Neutrophil (primary cell): ENCODE measurements around the gene SYDE1.

Experiments
- H3K27ac ChIP-seq: fragments of 200-600 bp; sonication (generic); 2 replicates; pipeline ENCODE4 v1.5.1; 2016; ENCODE audit warnings: mild to moderate bottlenecking, moderate library complexity
- H3K27me3 ChIP-seq: fragments of 200-600 bp; sonication (generic); 2 replicates; pipeline ENCODE4 v1.6.0; 2016; ENCODE audit warnings: mild to moderate bottlenecking
- H3K36me3 ChIP-seq: fragments of 200-600 bp; sonication (generic); 2 replicates; pipeline ENCODE4 v1.5.1; 2017
- H3K4me1 ChIP-seq, 2 experiments: fragments of 200-600 bp in 1 of 2; sonication (generic) in 1 of 2; 1 replicate in 1 of 2; 2 replicates in 1 of 2; pipeline versions ENCODE4 v1.5.1 to v1.6.1; 2013 to 2016; ENCODE audit warnings: low read depth in 1 of 2, low read length in 1 of 2, mild to moderate bottlenecking in 1 of 2, moderate library complexity in 1 of 2; ENCODE audit not compliant: control insufficient read depth in 1 of 2, insufficient read depth in 1 of 2
- H3K4me3 ChIP-seq, 2 experiments: fragments of 200-600 bp in 1 of 2; sonication (generic) in 1 of 2; 1 replicate in 1 of 2; 2 replicates in 1 of 2; pipeline ENCODE4 v1.5.1; 2013 to 2016; ENCODE audit warnings: low read depth in 1 of 2, low read length in 1 of 2, mild to moderate bottlenecking in 1 of 2, moderate library complexity in 1 of 2
- H3K9me3 ChIP-seq: fragments of 200-600 bp; sonication (generic); 2 replicates; pipeline ENCODE4 v1.5.1; 2016
- CTCF ChIP-seq: fragments of 200-600 bp; sonication (generic); IDR thresholded peaks from 2 replicates; pipeline ENCODE4 v1.5.1; 2016; ENCODE audit warnings: antibody characterized with exemption

The SYDE1 gene

GRCh38 chr19:15115762-15116615 lies 8.8 kb downstream of the SYDE1 start:
- Histone ChIP-seq H3K4me1 (no peaks in the 10 kb centered on the region), H3K4me3 (no peak overlapping the region), H3K27ac (no peak overlapping the region), H3K27me3 (no peaks in the 10 kb centered on the region), H3K9me3 (no peaks in the 10 kb centered on the region), H3K36me3 (peaks cover 52% of the 10 kb centered on the region)
- no peak for TF ChIP-seq CTCF

- Histone ChIP-seq H3K36me3 (peaks cover 55% of the 10 kb centered on the region), H3K27me3 (no peaks in the 10 kb centered on the region)
- no peak for TF ChIP-seq CTCF
These were observed 9.7 kb downstream of the SYDE1 start for GRCh38 chr19:15116856-15117255.

GRCh38 chr19:15118248-15118647 lies 11.0 kb downstream of the SYDE1 start:
- no peaks in the 10 kb centered on the region for H3K9me3 ChIP-seq
- H3K36me3 ChIP-seq: peaks cover 55% of the 10 kb centered on the region
- no peaks in the 10 kb centered on the region for H3K4me1 ChIP-seq
- no peak for TF ChIP-seq CTCF
- no peak overlapping the region for H3K27ac ChIP-seq
- H3K4me3 ChIP-seq: no peak overlapping the region
- H3K27me3 ChIP-seq: no peaks in the 10 kb centered on the region

More at GRCh38 chr19:15116856-15117255, 9.7 kb downstream of the SYDE1 start:
- H3K4me1 ChIP-seq: no peaks in the 10 kb centered on the region
- H3K9me3 ChIP-seq: no peaks in the 10 kb centered on the region
- no peak overlapping the region for H3K4me3 ChIP-seq
- H3K27ac ChIP-seq: no peak overlapping the region

GRCh38 chr19:15118789-15119494 lies 11.7 kb downstream of the SYDE1 start:
- peaks cover 55% of the 10 kb centered on the region for H3K36me3 ChIP-seq
- H3K27ac ChIP-seq: no peak overlapping the region
- H3K27me3 ChIP-seq: no peaks in the 10 kb centered on the region
- H3K9me3 ChIP-seq: no peaks in the 10 kb centered on the region
- no peaks in the 10 kb centered on the region for H3K4me1 ChIP-seq
- TF ChIP-seq CTCF: no peak
- no peak overlapping the region for H3K4me3 ChIP-seq

- H3K27ac ChIP-seq: no peak overlapping the region
- H3K4me3 ChIP-seq: no peak overlapping the region
- peaks cover 7 to 12% of the 10 kb centered on the region in 2 experiments for H3K4me1 ChIP-seq
- no peaks in the 10 kb centered on the region for H3K9me3 ChIP-seq
- peaks cover 46% of the 10 kb centered on the region for H3K36me3 ChIP-seq
- no peak for TF ChIP-seq CTCF
- no peaks in the 10 kb centered on the region for H3K27me3 ChIP-seq
These were observed 13.2 kb downstream of the SYDE1 start for GRCh38 chr19:15120135-15121026.
